Heart left ventricle (tissue), 13 donors: ENCODE results near the gene ALAS1.

Source experiments
- CTCF ChIP-seq, 12 donors: fragments of 200-600 bp; sonication (generic) in 4 of 12; IDR thresholded peaks; one replicate each; pipeline versions ENCODE4 v1.5.0 to v1.8.0; 2018 to 2022; ENCODE audit warnings: antibody characterized with exemption in 12 of 12, mild to moderate bottlenecking in 5 of 12
- POLR2A ChIP-seq, 2 donors: fragments of 450-650 bp; IDR thresholded peaks; one replicate each; pipeline ENCODE4 v1.6.1; 2017; ENCODE audit warnings: antibody characterized with exemption in 2 of 2, mild to moderate bottlenecking in 2 of 2, moderate library complexity in 2 of 2
- donor health status: ischemic (EF 13 %, LVEDD 7.1; RV severe dilation, severe dysfunction).
- donor health status: DM: no; HTN: yes; CAD: no.
- donor health status: DM: no; HTN: no; CAD: no.
- donor health status: ischemic (EF 25% LVEDD 6.9; RV normal size, moderate dysfunction).
- donor health status: ischemic (EF 25% LVEDD 5.7; RV mildly dilated, moderate dysfunction).
- donor health status: ischemic (EF 35%, LVEDD 5.7; RV mildly dilated, moderate dysfunction).
- donor health status: nonischemic (EF 11% LVEDD 7.7; RV severe dilation, severe dysfunction).
- donor health status: DM: yes; HTN: yes; CAD: no.
- donor health status: PGD.
- donor health status: ischemic (EF 29% LVEDD 5.4; RV normal size, mild dysfunction).
- donor health status: nonischemic (EF 23%, LVEDD 6.1; RV moderate dilation, normal function).

GRCh38 chr3:52162250-52162872 lies 35.6 kb upstream of the ALAS1 start:
- no peak for TF ChIP-seq CTCF (IDR thresholded peaks at IDR 0.05)
- TF ChIP-seq POLR2A (IDR thresholded peaks at IDR 0.05) = no peak
